GM12875 (cell line): ENCODE data around the gene OR8S1.

ENCODE experiments used
- H3K4me3 ChIP-seq: one replicate; pipeline ENCODE4 v1.5.1; 2011; ENCODE audit warnings: low read depth, low read length, control low read depth
- CTCF ChIP-seq: IDR thresholded peaks from 2 replicates; pipeline ENCODE4 v1.5.1; 2011; ENCODE audit warnings: low read depth, mild to moderate bottlenecking, control low read depth, inconsistent platforms, low read length, moderate library complexity, borderline replicate concordance; ENCODE audit not compliant: insufficient read depth

Gene OR8S1

DNA sequence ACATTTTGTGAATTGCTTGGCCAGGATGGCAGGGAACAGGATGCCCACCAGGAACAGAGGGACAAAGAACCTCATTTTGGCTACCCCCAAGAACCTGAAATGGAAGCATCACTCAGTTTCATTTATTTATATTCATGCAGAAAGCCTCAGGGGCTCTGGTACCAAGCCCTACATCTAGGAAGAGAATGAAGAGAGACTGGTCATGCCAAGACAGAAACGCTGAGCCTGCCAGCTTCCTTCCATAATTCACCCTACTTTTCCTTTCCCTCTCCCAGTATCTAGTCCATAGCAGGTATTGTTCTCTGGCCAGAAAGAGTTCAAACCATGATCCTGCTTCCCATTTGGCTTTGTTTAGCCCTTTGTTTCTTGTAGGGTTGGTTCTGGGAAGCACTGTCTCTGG is 44.5 kb downstream of the OR8S1 start, which contains the start of gene LALBA:
Gene LALBA, minus strand, starts transcription at position 101 of the 400 bp plus-strand sequence. Its CDS starts 26 bp downstream, at position 75.
- H3K4me3 ChIP-seq: no peak within 1 kb of the TSS
- no peak for TF ChIP-seq CTCF

DNA sequence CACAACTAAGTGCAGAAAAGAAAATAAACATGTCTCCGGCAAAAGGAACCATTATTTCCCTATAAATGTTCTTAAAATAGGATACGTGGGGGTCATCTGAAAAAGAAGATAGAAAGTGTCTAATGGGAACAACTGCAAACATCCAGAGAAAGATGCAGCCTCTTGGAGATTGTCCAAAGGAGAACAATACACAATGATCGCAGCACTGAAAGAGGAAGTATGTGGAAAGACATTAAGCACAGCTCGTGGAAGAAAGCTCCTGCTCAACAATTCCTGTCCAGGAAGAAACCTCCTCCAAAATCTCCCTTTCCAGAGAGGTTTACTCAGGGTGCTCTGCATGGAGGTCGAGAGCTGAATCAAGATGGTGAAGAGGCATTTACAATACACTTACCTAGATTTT is 46.9 kb downstream of the OR8S1 start:
- no peak for TF ChIP-seq CTCF
- no peak overlapping the region for H3K4me3 ChIP-seq
